Heart left ventricle (tissue), 13 donors: ENCODE data around the gene DYNLT4.

Experiments used
- CTCF ChIP-seq, 12 donors: fragments of 200-600 bp; sonication (generic) in 4 of 12; IDR thresholded peaks; one replicate each; pipeline versions ENCODE4 v1.5.0 to v1.8.0; 2018 to 2022; ENCODE audit warnings: antibody characterized with exemption in 12 of 12, mild to moderate bottlenecking in 5 of 12
- POLR2A ChIP-seq, 2 donors: fragments of 450-650 bp; IDR thresholded peaks; one replicate each; pipeline ENCODE4 v1.6.1; 2017; ENCODE audit warnings: antibody characterized with exemption in 2 of 2, mild to moderate bottlenecking in 2 of 2, moderate library complexity in 2 of 2
- donor health status: ischemic (EF 13 %, LVEDD 7.1; RV severe dilation, severe dysfunction).
- donor health status: DM: no; HTN: yes; CAD: no.
- donor health status: DM: no; HTN: no; CAD: no.
- donor health status: ischemic (EF 25% LVEDD 6.9; RV normal size, moderate dysfunction).
- donor health status: ischemic (EF 25% LVEDD 5.7; RV mildly dilated, moderate dysfunction).
- donor health status: ischemic (EF 35%, LVEDD 5.7; RV mildly dilated, moderate dysfunction).
- donor health status: nonischemic (EF 11% LVEDD 7.7; RV severe dilation, severe dysfunction).
- donor health status: DM: yes; HTN: yes; CAD: no.
- donor health status: PGD.
- donor health status: ischemic (EF 29% LVEDD 5.4; RV normal size, mild dysfunction).
- donor health status: nonischemic (EF 23%, LVEDD 6.1; RV moderate dilation, normal function).

DNA sequence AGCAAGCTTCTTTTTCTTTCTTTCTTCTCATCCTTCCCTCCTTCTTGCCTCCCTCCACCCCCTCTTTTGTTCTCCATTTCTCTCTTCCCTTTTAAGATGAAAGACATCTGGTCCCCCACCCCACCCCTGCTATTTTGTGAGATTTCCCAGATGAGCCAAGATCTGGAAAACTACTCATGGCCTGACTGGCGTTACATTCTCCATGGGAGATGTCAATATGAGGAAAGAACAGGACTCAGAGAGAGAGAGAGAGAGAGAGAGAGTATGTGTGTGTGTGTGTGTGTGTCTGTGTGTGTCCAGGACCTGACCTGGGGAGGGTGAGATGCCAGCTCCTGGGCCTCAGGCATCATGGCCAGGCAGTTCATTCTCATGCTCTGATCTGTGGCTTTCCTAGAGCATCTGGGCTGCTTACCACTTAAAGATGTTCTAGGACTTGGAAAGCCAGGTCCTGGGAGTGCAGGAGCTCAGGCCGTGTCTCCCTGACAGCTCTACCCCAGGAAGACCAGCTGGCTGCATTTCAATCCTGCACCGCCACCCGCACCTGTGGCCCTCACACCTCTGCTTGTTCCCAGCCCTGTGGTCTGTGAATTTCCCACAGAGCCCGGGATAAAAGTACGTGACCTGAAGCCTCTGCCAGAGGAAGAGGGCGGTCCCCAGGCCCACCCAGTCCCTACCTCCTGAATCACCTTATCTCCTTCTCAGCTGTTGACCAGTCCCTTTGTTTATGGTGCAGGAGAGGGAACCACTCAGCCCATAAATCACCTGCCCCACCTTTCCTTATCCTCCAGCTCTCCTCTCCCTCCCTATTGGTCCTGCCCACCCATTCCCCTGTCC is 16.0 kb downstream of the DYNLT4 start:
- no peak for TF ChIP-seq CTCF (IDR thresholded peaks at IDR 0.05)
- no peak for TF ChIP-seq POLR2A (IDR thresholded peaks at IDR 0.05)
